Mononuclear cell (primary cell): ENCODE results near the gene ARHGEF7. TPM values are rescaled to one million over a fixed set of nuclear protein-coding genes. Genes with fewer than 3 reads are reported as not detected.

Experiments
- H3K27me3 ChIP-seq: 2 replicates; pipeline ENCODE4 v1.6.0; 2011; ENCODE audit warnings: low read length, control low read depth; ENCODE audit not compliant: insufficient read depth
- H3K4me1 ChIP-seq: 2 replicates; pipeline ENCODE4 v1.5.1; 2011; ENCODE audit warnings: mild to moderate bottlenecking, low read length, control low read depth; ENCODE audit not compliant: insufficient read depth
- H3K4me3 ChIP-seq: 2 replicates; pipeline ENCODE4 v1.5.1; 2011; ENCODE audit warnings: mild to moderate bottlenecking, low read length, moderate library complexity
- H3K9me3 ChIP-seq: 2 replicates; pipeline ENCODE4 v1.5.1; 2011; ENCODE audit warnings: low read depth, mild to moderate bottlenecking, control low read depth, low read length
- total RNA-seq: library from RNA; depleted of rRNA; stranded (reverse); fragments of >200 nt; gene quantifications from one replicate; pipeline ENCODE4 v1.2.3, GENCODE V29; 2012

The ARHGEF7 gene
- total RNA-seq, 1 donor: 79.5 TPM

- Histone ChIP-seq H3K4me1 (peaks cover 3% of the 10 kb centered on the region), H3K9me3 (no peaks in the 10 kb centered on the region), H3K4me3 (no peak overlapping the region), H3K27me3 (peaks cover 33% of the 10 kb centered on the region)
Observed at GRCh38 chr13:111119966-111120365, 4.9 kb downstream of the ARHGEF7 start.

DNA sequence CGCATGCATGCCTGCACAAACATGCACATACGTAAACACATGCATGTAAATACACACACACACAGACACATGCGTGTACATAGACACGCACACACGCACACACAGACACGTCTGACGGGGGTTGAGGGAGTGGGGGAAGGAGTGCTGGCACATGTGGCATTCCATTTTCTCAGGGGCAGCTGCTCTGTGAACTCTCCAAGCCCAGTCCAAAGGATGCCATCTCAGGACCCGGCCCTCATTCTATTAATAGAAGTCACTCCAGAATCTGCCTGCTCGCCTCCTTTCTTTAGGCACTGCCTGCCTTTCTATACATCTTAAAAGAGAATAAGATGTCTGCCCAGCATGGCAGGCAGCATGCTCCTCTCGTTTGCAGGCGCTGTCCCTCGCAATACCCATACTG, 5.3 kb downstream of the ARHGEF7 start:
- Histone ChIP-seq H3K27me3 (peaks cover 33% of the 10 kb centered on the region), H3K9me3 (no peaks in the 10 kb centered on the region), H3K4me3 (no peak overlapping the region), H3K4me1 (peaks cover 3% of the 10 kb centered on the region)

GRCh38 chr13:111120913-111121312, 5.8 kb downstream of the ARHGEF7 start:
- H3K9me3 ChIP-seq: no peaks in the 10 kb centered on the region

GRCh38 chr13:111121506-111121905, 6.4 kb downstream of the ARHGEF7 start:
- no peak overlapping the region for H3K4me3 ChIP-seq
- no peaks in the 10 kb centered on the region for H3K4me1 ChIP-seq
- peaks cover 28% of the 10 kb centered on the region for H3K27me3 ChIP-seq
- H3K9me3 ChIP-seq: no peaks in the 10 kb centered on the region

More at GRCh38 chr13:111120913-111121312, 5.8 kb downstream of the ARHGEF7 start:
- peaks cover 32% of the 10 kb centered on the region for H3K27me3 ChIP-seq
- peaks cover 2% of the 10 kb centered on the region for H3K4me1 ChIP-seq
- H3K4me3 ChIP-seq: no peak overlapping the region

- Histone ChIP-seq H3K4me1 (no peaks in the 10 kb centered on the region), H3K9me3 (no peaks in the 10 kb centered on the region), H3K27me3 (peaks cover 22% of the 10 kb centered on the region), H3K4me3 (no peak overlapping the region)
Observed at GRCh38 chr13:111122056-111122455, 6.9 kb downstream of the ARHGEF7 start.

DNA sequence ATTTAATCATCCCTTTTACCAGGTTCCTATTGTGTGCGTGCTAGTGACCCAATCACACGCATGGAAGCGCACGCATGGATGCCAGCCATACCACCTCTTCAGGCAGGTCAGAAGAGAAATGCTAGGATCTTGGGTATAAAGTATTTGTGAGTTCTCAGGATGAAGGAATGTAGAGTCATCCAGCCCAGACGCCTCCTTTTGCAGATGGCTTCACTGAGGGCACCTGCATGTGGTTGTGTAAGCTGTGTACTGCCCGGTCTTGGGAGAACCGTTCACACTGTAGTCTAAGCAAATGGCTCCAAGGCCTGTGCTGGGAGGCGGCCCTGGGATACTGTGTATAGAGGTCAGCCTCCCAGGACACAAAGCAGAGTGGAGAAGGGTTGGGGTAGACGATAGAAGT, 7.5 kb downstream of the ARHGEF7 start:
- Histone ChIP-seq H3K27me3 (peaks cover 17% of the 10 kb centered on the region), H3K9me3 (no peaks in the 10 kb centered on the region), H3K4me1 (no peaks in the 10 kb centered on the region), H3K4me3 (no peak overlapping the region)

DNA sequence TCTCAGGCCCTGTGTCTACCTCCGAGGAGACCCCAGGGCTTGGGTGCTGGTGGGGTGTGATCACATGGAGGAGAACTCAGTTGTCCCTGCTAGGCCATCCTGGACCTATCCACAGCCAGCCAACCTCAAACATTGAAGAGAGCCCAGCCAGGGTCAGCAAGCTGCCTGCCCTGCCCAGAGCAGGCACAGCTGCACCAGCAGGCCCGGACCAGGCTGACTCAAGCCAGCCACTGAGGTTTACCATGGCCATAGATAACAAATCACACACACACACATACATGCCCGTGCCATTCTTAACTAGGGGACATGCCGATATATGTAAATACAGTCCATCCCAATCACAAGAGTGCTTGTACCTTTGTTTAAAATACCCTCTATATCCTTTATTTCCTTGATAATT, 8.1 kb downstream of the ARHGEF7 start:
- H3K27me3 ChIP-seq: peaks cover 11% of the 10 kb centered on the region
- H3K4me1 ChIP-seq: no peaks in the 10 kb centered on the region
- H3K9me3 ChIP-seq: no peaks in the 10 kb centered on the region
- no peak overlapping the region for H3K4me3 ChIP-seq

GRCh38 chr13:111123649-111124048, 8.5 kb downstream of the ARHGEF7 start:
- Histone ChIP-seq H3K4me3 (no peak overlapping the region), H3K4me1 (no peaks in the 10 kb centered on the region), H3K9me3 (no peaks in the 10 kb centered on the region), H3K27me3 (peaks cover 7% of the 10 kb centered on the region)

DNA sequence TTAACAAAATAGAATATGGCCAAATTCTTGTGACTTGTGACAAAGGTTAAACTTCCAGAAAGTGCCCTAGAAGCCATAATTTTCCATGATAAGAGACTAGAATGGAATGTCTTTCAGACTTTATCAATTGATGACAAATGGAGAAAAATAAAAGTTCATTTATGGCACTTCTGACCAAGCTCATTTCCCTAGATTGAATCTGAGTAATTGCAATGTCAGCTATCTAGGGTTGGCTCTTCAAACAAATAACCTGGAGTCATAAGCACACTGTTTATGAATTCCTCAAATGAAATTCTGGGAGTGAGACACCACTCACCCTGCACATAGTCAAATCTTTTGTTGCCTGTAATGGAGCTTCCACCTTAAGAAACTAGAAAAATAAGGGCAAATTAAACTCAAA, 11.4 kb downstream of the ARHGEF7 start:
- no peaks in the 10 kb centered on the region for H3K27me3 ChIP-seq
- no peak overlapping the region for H3K4me3 ChIP-seq
- no peaks in the 10 kb centered on the region for H3K9me3 ChIP-seq

DNA sequence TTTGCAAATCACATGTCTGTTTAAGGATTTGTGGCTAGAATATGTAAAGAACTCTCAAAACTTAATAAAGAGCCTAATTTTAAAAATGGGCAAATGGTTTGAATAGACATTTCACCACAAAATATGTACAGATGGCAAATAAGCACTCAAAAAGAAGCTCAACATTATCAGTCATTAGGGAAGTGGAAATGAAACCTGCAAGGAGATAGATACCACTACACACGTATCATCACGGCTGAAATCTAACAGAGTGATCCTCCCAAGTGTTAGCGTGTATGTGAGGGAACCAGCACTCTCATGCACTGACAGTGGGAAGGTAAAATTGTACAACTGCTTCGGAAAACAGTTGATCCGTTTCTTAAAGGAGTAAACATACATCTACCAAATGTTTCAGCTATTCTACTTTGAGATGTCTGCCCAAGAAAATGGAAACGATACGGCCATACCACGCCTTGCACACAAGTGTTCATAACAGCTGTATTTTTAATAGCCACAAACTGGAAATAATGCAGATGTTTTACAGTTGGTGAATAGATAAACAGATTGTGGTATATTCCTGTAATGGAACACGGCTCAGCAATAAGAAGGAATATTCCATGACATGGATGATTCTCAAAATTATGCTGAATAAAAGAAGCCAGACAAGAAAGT, 14.5 kb downstream of the ARHGEF7 start:
- no peaks in the 10 kb centered on the region for H3K27me3 ChIP-seq
- H3K9me3 ChIP-seq: no peaks in the 10 kb centered on the region
- no peaks in the 10 kb centered on the region for H3K4me1 ChIP-seq
- H3K4me3 ChIP-seq: no peak overlapping the region

More for the DNA sequence above, 11.4 kb downstream of the ARHGEF7 start:
- H3K4me1 ChIP-seq: no peaks in the 10 kb centered on the region

- Histone ChIP-seq H3K4me1 (no peaks in the 10 kb centered on the region), H3K9me3 (no peaks in the 10 kb centered on the region)
Observed at GRCh38 chr13:111130116-111130508, 15.0 kb downstream of the ARHGEF7 start.

GRCh38 chr13:111131048-111131447, 15.9 kb downstream of the ARHGEF7 start:
- H3K9me3 ChIP-seq: no peaks in the 10 kb centered on the region

More at GRCh38 chr13:111130116-111130508, 15.0 kb downstream of the ARHGEF7 start:
- Histone ChIP-seq H3K4me3 (no peak overlapping the region), H3K27me3 (no peaks in the 10 kb centered on the region)

GRCh38 chr13:111131611-111132010, 16.5 kb downstream of the ARHGEF7 start:
- no peaks in the 10 kb centered on the region for H3K9me3 ChIP-seq
- no peaks in the 10 kb centered on the region for H3K4me1 ChIP-seq
- no peak overlapping the region for H3K4me3 ChIP-seq
- no peaks in the 10 kb centered on the region for H3K27me3 ChIP-seq

More at GRCh38 chr13:111131048-111131447, 15.9 kb downstream of the ARHGEF7 start:
- H3K4me1 ChIP-seq: no peaks in the 10 kb centered on the region
- no peak overlapping the region for H3K4me3 ChIP-seq
- H3K27me3 ChIP-seq: no peaks in the 10 kb centered on the region

- no peaks in the 10 kb centered on the region for H3K4me1 ChIP-seq
- no peaks in the 10 kb centered on the region for H3K27me3 ChIP-seq
- no peak overlapping the region for H3K4me3 ChIP-seq
- no peaks in the 10 kb centered on the region for H3K9me3 ChIP-seq
Observed at GRCh38 chr13:111132948-111133347, 17.8 kb downstream of the ARHGEF7 start.

- Histone ChIP-seq H3K4me3 (no peak overlapping the region), H3K27me3 (peaks cover 3% of the 10 kb centered on the region), H3K9me3 (no peaks in the 10 kb centered on the region), H3K4me1 (no peaks in the 10 kb centered on the region)
Observed at GRCh38 chr13:111139452-111139851, 24.3 kb downstream of the ARHGEF7 start.

GRCh38 chr13:111139873-111140561, 24.9 kb downstream of the ARHGEF7 start:
- Histone ChIP-seq H3K9me3 (no peaks in the 10 kb centered on the region), H3K4me3 (no peak overlapping the region), H3K4me1 (no peaks in the 10 kb centered on the region), H3K27me3 (peaks cover 6% of the 10 kb centered on the region)
